Cardiac muscle cell (in vitro differentiated cells and primary cell): Measurements from ENCODE around the gene SOX6. TPM values are rescaled to one million over a fixed set of nuclear protein-coding genes. Genes with fewer than 3 reads are reported as not detected.

Experiments used
- DNase-seq, 2 donors: peaks; one replicate each; pipeline versions ENCODE4 v3.0.0 to v3.0.0-alpha.2; 2010 to 2017; ENCODE audit warnings: low read depth in 1 of 2, low spot score in 1 of 2
- H3K27ac ChIP-seq: fragments of 200-600 bp; sonication (generic); 2 replicates; pipeline ENCODE4 v1.5.1; 2016
- H3K27me3 ChIP-seq: fragments of 200-600 bp; sonication (generic); 2 replicates; pipeline ENCODE4 v1.6.0; 2016; ENCODE audit warnings: control low read depth
- H3K36me3 ChIP-seq: fragments of 200-600 bp; sonication (generic); 2 replicates; pipeline ENCODE4 v1.5.1; 2016; ENCODE audit warnings: control low read depth
- H3K4me1 ChIP-seq: fragments of 200-600 bp; sonication (generic); 2 replicates; pipeline ENCODE4 v1.8.1; 2017; ENCODE audit warnings: low read depth, mild to moderate bottlenecking, mixed run types
- H3K4me3 ChIP-seq: fragments of 200-600 bp; sonication (generic); 2 replicates; pipeline ENCODE4 v1.5.1; 2016; ENCODE audit warnings: mild to moderate bottlenecking
- H3K9me3 ChIP-seq: fragments of 200-600 bp; sonication (generic); 2 replicates; pipeline ENCODE4 v1.5.1; 2017; ENCODE audit warnings: low read depth, mild to moderate bottlenecking, control low read depth
- polyA plus RNA-seq: library from polyadenylated mRNA; unstranded; fragments of >200 nt; fragmentation: Nextera tagmentation; extraction: Ambion mirVana; gene quantifications from 2 replicates; pipeline ENCODE4 v1.2.1, GENCODE V29; 2016
- total RNA-seq: library from RNA; depleted of rRNA; stranded (reverse); fragments of >200 nt; gene quantifications from 2 replicates; pipeline ENCODE4 v1.2.3, GENCODE V29; 2016
- TF ChIP-seq, protein P1 (sequence below): IDR thresholded peaks from 2 replicates; pipeline ENCODE4 v1.5.1; 2012; ENCODE audit warnings: low read depth, mild to moderate bottlenecking, low read length

The SOX6 gene
- total and polyA plus RNA-seq, 2 experiments from 2014 or later = 7.0 to 9.6 TPM

DNA sequence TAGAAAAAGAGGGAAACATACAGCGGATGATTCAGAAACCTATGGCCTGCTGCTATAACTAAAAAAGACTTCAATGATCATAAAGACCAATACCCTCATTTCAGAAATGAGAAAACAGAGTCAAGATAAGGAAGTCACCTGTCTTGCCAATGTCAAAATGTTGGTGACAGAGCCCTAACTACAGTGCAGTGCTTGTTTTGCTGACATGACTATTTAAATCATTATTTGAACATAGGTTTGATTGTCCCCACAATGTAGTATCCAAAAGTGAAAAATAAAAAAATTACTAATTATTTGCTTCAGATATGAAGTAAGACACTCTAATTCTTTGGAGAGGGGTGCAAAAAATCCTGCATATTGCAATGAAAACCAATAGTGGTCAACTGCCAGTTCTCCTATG lies 115.7 kb downstream of the SOX6 start:
- Histone ChIP-seq H3K4me3 (no peak overlapping the region), H3K4me1 (peaks cover 30% of the 10 kb centered on the region), H3K36me3 (no peaks in the 10 kb centered on the region), H3K27ac (no peak overlapping the region), H3K27me3 (no peaks in the 10 kb centered on the region), H3K9me3 (no peaks in the 10 kb centered on the region)
- no peak for DNase-seq
- TF ChIP-seq, protein P1, sequence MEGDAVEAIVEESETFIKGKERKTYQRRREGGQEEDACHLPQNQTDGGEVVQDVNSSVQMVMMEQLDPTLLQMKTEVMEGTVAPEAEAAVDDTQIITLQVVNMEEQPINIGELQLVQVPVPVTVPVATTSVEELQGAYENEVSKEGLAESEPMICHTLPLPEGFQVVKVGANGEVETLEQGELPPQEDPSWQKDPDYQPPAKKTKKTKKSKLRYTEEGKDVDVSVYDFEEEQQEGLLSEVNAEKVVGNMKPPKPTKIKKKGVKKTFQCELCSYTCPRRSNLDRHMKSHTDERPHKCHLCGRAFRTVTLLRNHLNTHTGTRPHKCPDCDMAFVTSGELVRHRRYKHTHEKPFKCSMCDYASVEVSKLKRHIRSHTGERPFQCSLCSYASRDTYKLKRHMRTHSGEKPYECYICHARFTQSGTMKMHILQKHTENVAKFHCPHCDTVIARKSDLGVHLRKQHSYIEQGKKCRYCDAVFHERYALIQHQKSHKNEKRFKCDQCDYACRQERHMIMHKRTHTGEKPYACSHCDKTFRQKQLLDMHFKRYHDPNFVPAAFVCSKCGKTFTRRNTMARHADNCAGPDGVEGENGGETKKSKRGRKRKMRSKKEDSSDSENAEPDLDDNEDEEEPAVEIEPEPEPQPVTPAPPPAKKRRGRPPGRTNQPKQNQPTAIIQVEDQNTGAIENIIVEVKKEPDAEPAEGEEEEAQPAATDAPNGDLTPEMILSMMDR = no peak

DNA sequence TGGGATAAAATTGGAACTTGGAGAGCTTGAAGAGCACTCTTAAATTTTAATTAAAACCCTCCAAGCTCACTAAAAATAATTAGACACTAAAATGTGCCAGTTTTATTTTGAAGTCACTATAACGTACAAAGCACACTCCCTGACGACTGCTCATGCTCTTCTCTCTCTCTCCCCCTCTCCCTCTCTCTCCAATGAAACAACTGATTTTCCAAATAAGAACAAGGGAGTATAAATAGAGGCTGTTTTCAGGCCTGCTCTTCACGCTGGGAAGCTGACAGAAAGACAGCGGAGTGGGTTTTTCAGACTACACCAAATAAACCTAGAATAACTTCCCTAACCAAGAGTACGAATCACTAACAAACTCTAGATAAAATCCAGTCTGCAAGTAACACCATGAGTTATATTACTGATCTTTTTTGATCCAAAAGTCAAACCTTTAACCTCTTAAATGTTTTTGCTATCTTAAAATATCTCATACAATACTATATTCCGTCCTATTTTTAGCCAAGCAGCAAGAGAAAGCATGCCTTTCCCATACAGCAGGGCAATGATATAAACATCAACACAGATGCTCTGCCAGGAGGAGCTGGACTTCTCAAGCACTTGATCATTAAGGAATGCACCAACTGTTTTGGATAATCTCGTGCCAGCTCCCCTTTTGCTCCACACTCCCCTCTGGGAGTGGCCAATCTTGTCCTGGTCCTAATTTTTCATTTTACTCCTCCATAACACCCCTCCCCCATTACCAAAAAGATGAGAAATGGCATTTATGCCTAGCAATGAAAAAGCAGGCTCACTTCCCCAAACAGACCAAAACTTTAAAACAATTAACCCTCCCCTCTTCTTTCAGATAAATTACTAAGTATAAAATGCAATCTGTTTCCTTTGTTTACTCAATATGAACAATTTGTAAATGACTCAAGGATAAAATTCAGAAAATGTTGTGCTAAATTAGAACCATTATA lies 116.9 kb downstream of the SOX6 start:
- H3K27ac ChIP-seq = peak overlapping the region; percentile 81
- H3K27me3 ChIP-seq = no peaks in the 10 kb centered on the region
- no peaks in the 10 kb centered on the region for H3K36me3 ChIP-seq
- H3K4me3 ChIP-seq = no peak overlapping the region
- H3K9me3 ChIP-seq = no peaks in the 10 kb centered on the region
- peaks cover 35% of the 10 kb centered on the region for H3K4me1 ChIP-seq
- DNase-seq = peak in 1 of 2 donors; percentile 40
- TF ChIP-seq, protein P1 = no peak

DNA sequence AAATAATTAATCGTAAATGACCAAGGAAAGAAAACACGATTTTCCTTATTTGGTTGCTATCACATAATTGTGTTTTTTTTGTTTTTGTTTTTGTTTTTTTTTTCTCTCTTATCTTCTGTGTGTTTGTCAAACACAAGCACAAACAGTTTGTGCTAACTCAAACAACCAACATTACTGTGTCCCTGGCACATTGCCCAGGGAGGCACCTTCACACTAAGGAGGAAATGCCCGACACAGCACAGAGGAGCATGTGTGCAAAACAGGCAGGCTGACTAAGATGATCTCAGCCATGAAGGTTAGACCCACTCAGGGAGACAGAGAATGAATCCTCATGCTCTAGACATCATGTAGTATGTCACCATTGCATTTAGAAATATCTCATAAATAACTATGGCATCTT lies 130.1 kb downstream of the SOX6 start:
- TF ChIP-seq, protein P1 = no peak
- H3K4me3 ChIP-seq = no peak overlapping the region

DNA sequence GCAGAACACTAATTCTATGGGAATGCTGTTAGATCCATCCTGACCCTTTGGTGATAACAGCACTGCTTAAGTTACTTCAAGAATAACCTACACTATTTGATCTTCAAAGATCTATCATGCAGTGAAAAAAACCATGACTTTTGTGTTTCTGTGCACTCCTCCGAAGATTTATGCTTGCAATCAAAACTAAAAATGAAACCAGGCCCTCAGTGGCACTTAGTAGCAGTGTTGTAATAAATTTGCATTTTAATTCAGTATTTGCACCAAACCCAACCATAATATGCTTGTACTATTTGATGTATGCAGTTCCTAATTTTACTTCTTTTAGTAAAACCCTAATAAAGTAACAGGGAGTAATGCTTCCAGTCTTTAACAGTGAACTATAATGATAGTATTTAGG lies 130.7 kb downstream of the SOX6 start:
- H3K27me3 ChIP-seq = no peaks in the 10 kb centered on the region
- no peaks in the 10 kb centered on the region for H3K4me1 ChIP-seq
- DNase-seq = no peak
- H3K4me3 ChIP-seq = no peak overlapping the region
- H3K27ac ChIP-seq = no peak overlapping the region
- no peaks in the 10 kb centered on the region for H3K9me3 ChIP-seq
- no peaks in the 10 kb centered on the region for H3K36me3 ChIP-seq
- TF ChIP-seq, protein P1 = no peak

More for the DNA sequence above, 130.1 kb downstream of the SOX6 start:
- Histone ChIP-seq H3K9me3 (no peaks in the 10 kb centered on the region), H3K4me1 (no peaks in the 10 kb centered on the region), H3K27ac (no peak overlapping the region), H3K27me3 (no peaks in the 10 kb centered on the region), H3K36me3 (no peaks in the 10 kb centered on the region)
- DNase-seq = peak; percentile 25 to 44

DNA sequence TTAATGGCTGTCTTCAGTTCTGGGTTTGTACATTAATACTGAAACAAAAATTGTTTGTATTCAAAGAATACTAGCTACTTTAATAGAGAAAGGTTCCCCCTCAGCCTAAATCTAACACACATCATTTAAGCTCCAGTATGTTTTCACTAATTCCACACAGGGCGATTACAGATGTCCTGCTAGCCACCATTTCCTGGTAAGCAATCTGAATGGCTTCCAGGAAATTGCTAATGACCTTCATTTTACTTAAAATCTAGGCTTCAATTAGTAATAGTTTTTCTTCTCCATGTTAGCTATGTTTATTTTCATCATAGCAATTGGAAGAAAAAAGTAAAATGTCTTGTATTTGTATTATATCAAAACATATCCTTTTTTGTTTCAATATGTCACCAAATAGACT lies 132.8 kb downstream of the SOX6 start:
- Histone ChIP-seq H3K4me3 (no peak overlapping the region), H3K27ac (no peak overlapping the region), H3K4me1 (no peaks in the 10 kb centered on the region), H3K27me3 (no peaks in the 10 kb centered on the region), H3K36me3 (no peaks in the 10 kb centered on the region), H3K9me3 (no peaks in the 10 kb centered on the region)
- TF ChIP-seq, protein P1 = no peak
- DNase-seq = no peak
